GM12873 (cell line): ENCODE data around the gene CENPT.

Source experiments
- TF ChIP-seq, protein P1 (sequence below): IDR thresholded peaks from 2 replicates; pipeline ENCODE4 v1.5.1; 2012; ENCODE audit warnings: low read depth, mild to moderate bottlenecking, moderate library complexity, low read length, control low read depth; ENCODE audit not compliant: insufficient read depth; ENCODE audit errors: missing control alignments

CENPT gene

DNA sequence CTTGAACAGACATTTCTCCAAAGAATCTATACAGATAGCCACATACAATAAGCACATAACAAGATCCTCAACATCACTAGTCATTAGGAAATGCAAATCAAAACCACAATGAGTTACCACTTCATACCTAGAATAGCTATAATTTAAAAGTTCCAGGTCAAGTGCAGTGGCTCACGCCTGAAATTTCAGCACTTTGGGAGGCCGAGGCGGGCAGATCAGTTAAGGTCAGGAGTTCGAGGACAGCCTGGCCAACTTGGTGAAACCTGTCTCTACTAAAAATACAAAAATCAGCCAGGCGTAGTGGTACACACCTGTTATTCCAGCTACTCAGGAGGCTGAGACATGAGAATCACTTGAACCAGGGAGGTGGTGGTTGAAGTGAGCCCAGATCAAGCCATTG is 61.0 kb downstream of the CENPT start:
- TF ChIP-seq, protein P1, sequence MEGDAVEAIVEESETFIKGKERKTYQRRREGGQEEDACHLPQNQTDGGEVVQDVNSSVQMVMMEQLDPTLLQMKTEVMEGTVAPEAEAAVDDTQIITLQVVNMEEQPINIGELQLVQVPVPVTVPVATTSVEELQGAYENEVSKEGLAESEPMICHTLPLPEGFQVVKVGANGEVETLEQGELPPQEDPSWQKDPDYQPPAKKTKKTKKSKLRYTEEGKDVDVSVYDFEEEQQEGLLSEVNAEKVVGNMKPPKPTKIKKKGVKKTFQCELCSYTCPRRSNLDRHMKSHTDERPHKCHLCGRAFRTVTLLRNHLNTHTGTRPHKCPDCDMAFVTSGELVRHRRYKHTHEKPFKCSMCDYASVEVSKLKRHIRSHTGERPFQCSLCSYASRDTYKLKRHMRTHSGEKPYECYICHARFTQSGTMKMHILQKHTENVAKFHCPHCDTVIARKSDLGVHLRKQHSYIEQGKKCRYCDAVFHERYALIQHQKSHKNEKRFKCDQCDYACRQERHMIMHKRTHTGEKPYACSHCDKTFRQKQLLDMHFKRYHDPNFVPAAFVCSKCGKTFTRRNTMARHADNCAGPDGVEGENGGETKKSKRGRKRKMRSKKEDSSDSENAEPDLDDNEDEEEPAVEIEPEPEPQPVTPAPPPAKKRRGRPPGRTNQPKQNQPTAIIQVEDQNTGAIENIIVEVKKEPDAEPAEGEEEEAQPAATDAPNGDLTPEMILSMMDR = no peak

DNA sequence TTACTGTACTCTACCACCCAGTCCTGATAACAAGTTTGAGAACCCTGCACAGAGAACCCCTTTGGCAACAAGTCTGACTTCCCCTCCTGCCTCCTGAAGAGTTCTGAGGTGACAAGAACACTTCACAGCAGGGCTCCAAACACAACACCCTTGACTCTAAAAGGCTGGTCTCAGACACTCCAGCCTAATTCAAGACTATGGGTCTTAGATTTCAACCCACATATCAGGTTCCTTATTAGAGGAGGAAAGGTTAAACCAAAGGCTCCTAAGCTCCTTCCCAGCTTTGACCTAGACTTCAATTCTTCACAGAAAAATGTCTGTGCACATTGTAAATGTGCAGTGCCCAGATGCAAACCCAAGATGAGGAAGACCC is 64.2 kb downstream of the CENPT start:
- TF ChIP-seq, protein P1 = no peak

DNA sequence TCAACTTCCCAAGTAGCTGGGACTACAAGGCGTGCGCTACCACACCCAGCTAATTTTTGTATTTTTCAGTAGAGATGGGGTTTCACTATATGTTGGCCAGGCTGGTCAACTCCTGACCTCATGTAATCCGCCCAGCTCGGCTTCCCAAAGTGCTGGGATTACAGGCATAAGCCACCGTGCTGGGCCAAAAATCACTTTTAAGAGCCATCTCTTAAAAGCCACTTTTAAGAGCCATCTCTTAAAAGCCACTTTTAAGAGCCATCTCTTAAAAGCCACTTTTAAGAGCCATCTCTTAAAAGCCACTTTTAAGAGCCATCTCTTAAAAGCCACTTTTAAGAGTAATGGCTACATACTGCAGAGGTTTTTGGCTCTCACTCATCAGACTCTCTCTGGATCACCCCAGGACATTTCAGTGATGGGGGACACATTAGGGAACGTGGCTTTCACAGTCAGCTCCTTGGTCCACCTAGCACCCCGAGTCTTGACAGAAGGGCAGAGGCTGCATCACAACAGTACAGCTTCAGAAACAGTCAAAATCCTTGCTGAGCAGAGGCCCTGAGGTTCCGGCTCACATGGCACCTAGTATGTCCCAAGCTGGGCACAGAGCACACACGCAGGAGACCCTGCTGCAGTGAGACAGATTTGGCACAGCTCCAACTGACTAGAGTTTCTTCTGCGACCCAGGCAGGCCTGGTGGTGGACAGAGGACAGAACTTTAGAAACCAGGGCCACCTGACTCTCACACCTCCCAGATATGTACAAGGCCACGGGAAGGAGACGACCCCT is 64.7 kb downstream of the CENPT start:
- TF ChIP-seq, protein P1 = no peak

DNA sequence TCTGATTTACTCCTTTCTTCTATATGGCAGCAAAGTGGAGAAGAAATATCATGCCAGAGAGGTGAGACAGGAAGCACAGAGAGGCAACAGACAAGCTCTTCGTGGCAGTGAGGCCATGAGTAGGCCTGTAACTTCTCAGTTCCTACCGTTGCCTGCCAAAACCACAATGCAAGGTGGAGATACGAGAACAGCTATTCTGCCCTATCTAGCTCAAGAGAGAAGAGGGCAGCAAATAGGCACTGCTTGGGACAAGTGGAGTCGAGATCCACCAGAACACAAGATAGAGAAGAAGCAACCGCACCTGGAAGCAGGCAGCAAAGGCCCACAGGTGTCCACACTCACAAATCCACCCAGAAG is 66.0 kb downstream of the CENPT start:
- TF ChIP-seq, protein P1 = no peak

DNA sequence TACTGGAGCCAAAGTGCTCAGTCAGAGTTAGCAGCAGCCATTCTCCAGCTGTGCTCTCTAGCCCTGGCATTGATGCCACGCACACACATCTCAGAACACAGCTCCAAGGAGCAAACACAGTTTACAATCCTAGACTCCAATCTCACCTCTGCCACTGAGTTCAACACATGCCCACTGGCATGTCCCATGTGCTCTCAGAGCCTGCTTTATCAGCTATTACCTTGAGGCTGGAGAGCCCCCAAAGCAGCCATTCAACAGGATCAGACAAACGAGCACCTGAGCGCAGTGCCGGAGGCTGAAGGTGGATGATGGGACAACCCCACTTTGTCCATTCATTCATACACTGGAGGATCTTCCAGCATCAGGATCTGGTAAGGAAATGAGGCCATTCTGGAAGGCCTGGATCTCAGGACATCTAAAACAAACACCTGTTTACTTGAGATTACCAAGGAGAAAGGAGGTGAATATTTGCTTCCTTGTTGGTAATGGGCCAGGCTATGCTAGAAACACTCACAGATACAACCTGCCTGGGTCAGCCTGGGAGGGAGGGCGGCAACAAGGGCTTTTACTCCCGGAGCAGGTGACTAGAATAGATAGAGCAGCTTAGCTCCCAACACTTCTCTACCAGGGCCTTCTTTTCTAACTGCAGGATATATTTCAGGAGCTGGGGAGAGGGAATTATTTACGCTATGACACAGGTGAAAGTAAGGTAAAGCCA is 66.5 kb downstream of the CENPT start:
- TF ChIP-seq, protein P1 = no peak

DNA sequence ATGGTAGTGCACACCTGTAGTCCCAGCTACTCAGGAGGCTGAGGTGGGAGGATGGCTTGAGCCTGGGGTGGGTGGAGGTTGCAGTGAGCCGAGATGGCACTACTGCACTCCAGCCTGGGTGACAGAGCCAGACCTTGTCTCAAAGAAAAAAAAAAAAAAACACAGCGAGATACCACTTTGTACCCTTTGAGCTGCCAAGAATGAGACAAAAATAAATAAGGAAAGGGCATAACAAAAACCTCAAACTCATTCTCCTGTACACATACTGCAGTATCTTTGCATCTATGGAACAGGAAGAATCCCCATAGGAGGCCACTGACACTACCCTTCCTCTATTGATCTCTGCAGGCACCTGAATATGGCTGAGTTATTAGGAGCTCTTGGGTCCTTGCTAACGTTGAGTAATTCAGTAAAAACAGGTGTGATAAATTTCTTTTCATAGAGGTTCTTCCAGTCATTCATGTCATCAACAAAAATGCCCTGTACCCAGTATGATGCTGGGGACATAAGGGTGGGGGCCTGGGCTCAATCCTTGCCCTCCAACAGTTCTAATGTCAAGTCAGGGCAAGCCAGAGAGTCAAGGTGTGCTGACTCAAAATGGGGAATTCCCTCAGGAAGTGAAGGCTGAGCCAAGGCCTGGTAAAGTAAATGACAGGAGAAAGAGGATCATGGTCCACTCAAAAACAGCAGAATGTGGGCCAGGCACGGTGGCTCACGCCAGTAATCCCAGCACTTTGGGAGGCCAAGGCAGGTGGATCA is 68.1 kb downstream of the CENPT start:
- TF ChIP-seq, protein P1 = no peak
